ENCODE data around the gene IL3. TPM values are rescaled to one million over a fixed set of nuclear protein-coding genes. Genes with fewer than 3 reads are reported as not detected.
A peak's percentile ranks its signal among the peaks of the same experiment; 100 is the strongest.

Gene IL3
- total RNA-seq, 5 donors from 2014 or later (not counting 1 experiment from before 2014, with no cell fraction given) = not detected

DNA sequence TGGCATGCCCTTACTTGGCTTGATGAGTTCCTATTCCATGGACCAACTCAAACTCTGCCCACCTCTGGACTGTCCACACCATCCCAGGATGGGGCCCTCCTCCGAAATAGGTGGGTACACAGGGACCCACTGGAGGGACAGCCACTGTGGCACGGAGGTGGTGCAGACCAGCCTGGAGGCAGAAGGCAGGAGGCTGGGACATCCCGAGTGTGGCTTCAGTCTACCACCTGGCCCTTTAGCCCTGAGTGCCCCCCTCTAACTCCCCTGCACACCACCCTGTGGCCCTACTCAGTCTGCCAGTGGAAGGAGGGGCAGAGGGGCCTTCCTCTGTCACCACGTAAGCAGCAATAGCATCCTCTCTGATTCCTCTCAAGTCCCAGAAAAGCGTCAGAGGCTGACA, 3.7 kb downstream of the IL3 start:
- no peak for ATAC-seq (replicated peaks in 1 of 4)
- no peaks in the 10 kb centered on the region for H3K9me3 Mint-ChIP-seq
- H3K9me3 ChIP-seq = no peaks in the 10 kb centered on the region
- no peaks in the 10 kb centered on the region for H3K36me3 ChIP-seq (ENCODE audit: control insufficient read depth in 2 of 2, extremely low read depth in 1 of 2, insufficient read depth in 1 of 2, low read length in 1 of 2)
- CTCF ChIA-PET = interaction anchor here (1.0 to 1.4 kb wide), 5 partner anchors 20 to 334 kb away, joined by 3 to 6 read pairs (median 4); no protein-coding TSS in a partner anchor
- 83% methylated on average over 3 of the region's 5 CpGs for WGBS (ENCODE audit: insufficient coverage)
- no peak overlapping the region for H3K4me3 Mint-ChIP-seq
- POLR2A ChIA-PET = no interaction called here
- H3K4me1 Mint-ChIP-seq = peaks cover 0 to 29% (median 17%) of the 10 kb centered on the region in 3 donors
- H3K27ac ChIP-seq (ENCODE audit: low read length) = no peak overlapping the region
- no peak for DNase-seq
- no peaks in the 10 kb centered on the region for H3K36me3 Mint-ChIP-seq
- H3K27ac Mint-ChIP-seq = no peak overlapping the region
- H3K4me3 ChIP-seq (ENCODE audit: control insufficient read depth in 1 of 2, extremely low read depth in 1 of 2, low read length in 1 of 2) = no peak overlapping the region
- no peaks in the 10 kb centered on the region for H3K27me3 ChIP-seq (replicated peaks in 1 of 2; ENCODE audit: control insufficient read depth in 2 of 2, extremely low read depth in 1 of 2, insufficient read depth in 2 of 2, low read length in 1 of 2)
- H3K27me3 Mint-ChIP-seq = no peaks in the 10 kb centered on the region
- H3K4me1 ChIP-seq (ENCODE audit: control insufficient read depth in 1 of 2, extremely low read depth in 1 of 2, insufficient read depth in 2 of 2, low read length in 2 of 2) = peaks cover 0 to 25% of the 10 kb centered on the region in 2 experiments

DNA sequence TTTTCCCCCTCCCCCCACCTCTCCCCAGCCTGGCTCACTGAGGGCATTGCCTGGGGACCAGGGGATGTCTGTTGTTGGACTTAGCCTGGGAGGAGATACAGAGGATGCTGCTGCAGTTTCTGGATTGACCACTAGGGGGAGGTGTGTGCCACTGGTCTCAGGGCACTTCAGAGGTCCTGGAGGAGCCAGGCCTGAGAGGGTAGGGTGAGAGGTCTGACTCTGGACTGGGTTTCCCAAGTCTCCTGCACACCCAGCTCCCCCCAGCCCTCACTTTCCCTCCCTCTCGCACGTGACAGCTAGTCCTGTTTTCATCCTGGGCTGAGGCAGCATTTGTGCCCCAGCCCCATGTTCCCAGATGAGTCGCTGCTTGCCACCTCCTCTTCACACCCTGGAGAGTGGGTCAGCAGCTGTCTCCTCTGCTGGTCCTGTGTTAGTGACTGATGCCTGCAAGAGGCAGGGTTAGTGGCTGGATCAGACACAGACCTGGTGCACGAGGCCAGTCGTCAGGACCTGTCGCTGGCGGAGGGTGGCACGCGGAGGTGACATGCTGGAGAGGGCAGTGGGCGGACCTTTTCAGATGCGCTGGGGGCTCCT, 4.4 kb downstream of the IL3 start:
- Mint-ChIP-seq H3K4me3 (no peak overlapping the region), H3K27ac (peak overlapping the region in 1 of 2 donors; percentile 46), H3K27me3 (no peaks in the 10 kb centered on the region), H3K4me1 (peaks cover 0 to 22% (median 10%) of the 10 kb centered on the region in 3 donors), H3K9me3 (no peaks in the 10 kb centered on the region), H3K36me3 (no peaks in the 10 kb centered on the region)
- Histone ChIP-seq H3K27ac (ENCODE audit: low read length) (no peak overlapping the region), H3K4me1 (ENCODE audit: control insufficient read depth in 1 of 2, extremely low read depth in 1 of 2, insufficient read depth in 2 of 2, low read length in 2 of 2) (peaks cover 0 to 18% of the 10 kb centered on the region in 2 experiments), H3K9me3 (no peaks in the 10 kb centered on the region), H3K4me3 (ENCODE audit: control insufficient read depth in 1 of 2, extremely low read depth in 1 of 2, low read length in 1 of 2) (no peak overlapping the region), H3K27me3 (replicated peaks in 1 of 2; ENCODE audit: control insufficient read depth in 2 of 2, extremely low read depth in 1 of 2, insufficient read depth in 2 of 2, low read length in 1 of 2) (no peaks in the 10 kb centered on the region), H3K36me3 (ENCODE audit: control insufficient read depth in 2 of 2, extremely low read depth in 1 of 2, insufficient read depth in 1 of 2, low read length in 1 of 2) (no peaks in the 10 kb centered on the region)
- WGBS (ENCODE audit: insufficient coverage) = 89% methylated on average over 8 of the region's 11 CpGs
- ATAC-seq (replicated peaks in 1 of 4) (peak; percentile 59 to 74 (median 68)), DNase-seq (peak in 34 of 35 experiments; percentile 32 to 86 (median 65))
- ChIA-PET CTCF (interaction anchor here (0.5 to 1.4 kb wide), 6 partner anchors 20 to 276 kb away, joined by 4 to 9 read pairs (median 4); no protein-coding TSS in a partner anchor), POLR2A (interaction anchor here in 1 of 2 donors (0.7 kb wide), 1 partner anchor 842 kb away, joined by 3 read pairs; no protein-coding TSS in a partner anchor)

DNA sequence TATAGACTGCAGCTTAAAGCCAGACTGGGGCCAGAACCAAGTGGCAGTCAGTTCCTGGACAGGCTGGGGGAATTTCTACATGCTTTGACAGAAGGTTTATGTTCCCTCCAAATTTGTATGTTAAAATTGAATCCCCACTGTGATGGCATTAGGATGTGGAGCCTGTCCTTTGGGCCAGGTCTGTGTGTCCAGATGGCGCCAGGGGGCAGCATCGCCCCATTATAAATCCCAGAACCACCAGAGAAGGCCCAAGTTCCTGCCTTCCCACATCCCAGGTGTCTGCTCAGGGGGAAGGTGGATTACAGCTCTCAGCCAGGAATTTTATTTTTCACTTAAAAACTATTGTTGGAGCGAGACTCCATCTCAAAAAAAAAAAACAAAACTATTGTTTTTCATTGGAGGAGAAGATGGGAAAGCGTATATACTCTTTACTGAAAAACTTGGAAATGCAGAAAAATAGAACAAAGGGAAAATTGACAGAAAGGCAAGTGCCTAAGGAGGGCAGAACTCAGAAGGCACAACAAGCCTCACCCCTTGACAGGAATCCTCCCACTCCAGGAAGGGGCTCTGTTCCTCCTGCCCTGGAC, 5.0 kb downstream of the IL3 start:
- no peaks in the 10 kb centered on the region for H3K36me3 Mint-ChIP-seq
- peaks cover 0 to 17% of the 10 kb centered on the region in 2 experiments for H3K4me1 ChIP-seq (ENCODE audit: control insufficient read depth in 1 of 2, extremely low read depth in 1 of 2, insufficient read depth in 2 of 2, low read length in 2 of 2)
- H3K27ac ChIP-seq (ENCODE audit: low read length) = no peak overlapping the region
- ATAC-seq (replicated peaks in 1 of 4) = peak in 2 of 4 experiments; percentile 36 to 39
- H3K36me3 ChIP-seq (ENCODE audit: control insufficient read depth in 2 of 2, extremely low read depth in 1 of 2, insufficient read depth in 1 of 2, low read length in 1 of 2) = no peaks in the 10 kb centered on the region
- WGBS (ENCODE audit: insufficient coverage) = no CpG with 5 or more reads among the region's 4 CpGs
- no peaks in the 10 kb centered on the region for H3K27me3 Mint-ChIP-seq
- H3K4me1 Mint-ChIP-seq = peaks cover 0 to 20% (median 10%) of the 10 kb centered on the region in 3 donors
- ChIA-PET CTCF (interaction anchor here (0.5 to 1.4 kb wide), 7 partner anchors 19 to 277 kb away, joined by 3 to 9 read pairs (median 4); no protein-coding TSS in a partner anchor), POLR2A (interaction anchor here in 1 of 2 donors (0.7 kb wide), 1 partner anchor 843 kb away, joined by 3 read pairs; no protein-coding TSS in a partner anchor)
- no peak overlapping the region for H3K4me3 ChIP-seq (ENCODE audit: control insufficient read depth in 1 of 2, extremely low read depth in 1 of 2, low read length in 1 of 2)
- H3K27ac Mint-ChIP-seq = peak overlapping the region in 1 of 2 donors; percentile 61
- H3K9me3 Mint-ChIP-seq = no peaks in the 10 kb centered on the region
- H3K4me3 Mint-ChIP-seq = no peak overlapping the region
- no peaks in the 10 kb centered on the region for H3K9me3 ChIP-seq
- DNase-seq = peak in 24 of 35 experiments; percentile 10 to 68 (median 28)
- no peaks in the 10 kb centered on the region for H3K27me3 ChIP-seq (replicated peaks in 1 of 2; ENCODE audit: control insufficient read depth in 2 of 2, extremely low read depth in 1 of 2, insufficient read depth in 2 of 2, low read length in 1 of 2)

DNA sequence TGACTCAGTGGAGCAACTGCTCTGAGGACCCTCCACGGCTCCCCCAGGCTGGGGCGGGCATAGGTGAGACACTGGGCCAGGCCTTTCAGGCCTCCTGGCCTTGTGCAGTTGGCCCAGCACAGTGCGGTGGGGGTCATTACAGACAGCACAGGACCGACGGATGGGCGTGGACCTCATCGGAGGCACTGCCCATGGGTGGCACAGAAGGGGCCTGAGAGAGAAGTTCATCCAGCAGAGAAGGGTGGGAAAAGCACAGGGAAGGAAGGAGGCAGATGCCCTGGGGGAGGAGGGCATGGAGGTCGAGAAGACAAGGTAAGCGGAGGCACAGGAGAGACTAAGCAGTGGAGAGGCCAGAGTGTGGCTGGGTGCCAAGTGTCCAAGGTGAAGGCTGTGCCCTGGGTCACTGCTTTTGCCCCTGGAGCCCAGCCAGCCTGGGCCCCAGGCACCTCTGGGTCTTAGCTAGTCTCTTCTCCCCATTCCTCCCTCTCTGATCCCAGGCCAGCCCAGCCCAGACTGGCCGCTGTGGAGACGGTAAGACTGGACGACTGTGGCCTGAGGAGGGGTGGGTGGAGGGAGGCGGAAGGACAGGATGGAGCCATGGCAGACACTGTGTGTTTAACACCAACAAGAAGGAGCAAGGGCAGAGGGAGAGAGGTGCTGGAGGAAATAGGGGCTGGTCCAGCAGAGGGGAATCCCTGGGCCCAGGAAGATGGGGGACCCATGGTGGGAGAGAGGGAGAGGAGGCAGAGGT, 5.7 kb downstream of the IL3 start:
- ATAC-seq (replicated peaks in 1 of 4) = no peak
- no peak for DNase-seq
- Histone ChIP-seq H3K27me3 (replicated peaks in 1 of 2; ENCODE audit: control insufficient read depth in 2 of 2, extremely low read depth in 1 of 2, insufficient read depth in 2 of 2, low read length in 1 of 2) (no peaks in the 10 kb centered on the region), H3K4me3 (ENCODE audit: control insufficient read depth in 1 of 2, extremely low read depth in 1 of 2, low read length in 1 of 2) (no peak overlapping the region), H3K4me1 (ENCODE audit: control insufficient read depth in 1 of 2, extremely low read depth in 1 of 2, insufficient read depth in 2 of 2, low read length in 2 of 2) (peaks cover 0 to 17% of the 10 kb centered on the region in 2 experiments), H3K9me3 (no peaks in the 10 kb centered on the region), H3K27ac (ENCODE audit: low read length) (no peak overlapping the region), H3K36me3 (ENCODE audit: control insufficient read depth in 2 of 2, extremely low read depth in 1 of 2, insufficient read depth in 1 of 2, low read length in 1 of 2) (no peaks in the 10 kb centered on the region)
- H3K4me1 Mint-ChIP-seq = peaks cover 0 to 23% (median 12%) of the 10 kb centered on the region in 3 donors
- no peaks in the 10 kb centered on the region for H3K36me3 Mint-ChIP-seq
- no peaks in the 10 kb centered on the region for H3K27me3 Mint-ChIP-seq
- H3K9me3 Mint-ChIP-seq = no peaks in the 10 kb centered on the region
- POLR2A ChIA-PET = no interaction called here
- peak overlapping the region in 1 of 2 donors; percentile 15 for H3K27ac Mint-ChIP-seq
- CTCF ChIA-PET = interaction anchor here (0.5 to 1.4 kb wide), 3 partner anchors 32 to 180 kb away, joined by 3 to 4 read pairs (median 3); no protein-coding TSS in a partner anchor
- WGBS (ENCODE audit: insufficient coverage) = 96% methylated on average over 13 of the region's 13 CpGs
- no peak overlapping the region for H3K4me3 Mint-ChIP-seq

DNA sequence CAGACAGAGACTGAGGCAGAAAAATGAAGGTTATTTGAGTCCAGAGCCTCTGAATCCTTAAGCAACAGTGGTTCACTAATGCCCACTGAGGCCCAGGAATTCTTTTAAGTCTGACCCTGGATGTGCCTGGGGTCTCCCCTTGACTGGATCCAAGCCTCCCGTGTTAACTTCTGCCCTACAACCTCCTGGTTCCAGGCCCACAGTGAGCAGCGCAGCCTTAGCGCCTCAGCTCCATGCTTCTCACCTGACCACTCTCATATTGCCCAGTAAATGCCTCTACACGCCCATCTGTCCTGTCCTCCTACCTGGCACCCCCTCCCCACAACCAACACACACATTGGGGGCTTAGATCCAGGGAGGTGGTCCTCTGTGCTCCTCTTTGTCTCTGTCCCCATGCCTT, 6.4 kb downstream of the IL3 start:
- H3K27ac ChIP-seq (ENCODE audit: low read length) = no peak overlapping the region
- ChIA-PET POLR2A (no interaction called here), CTCF (interaction anchor here in 1 of 2 donors (0.5 kb wide), 1 partner anchor 181 kb away, joined by 3 read pairs; no protein-coding TSS in a partner anchor)
- Mint-ChIP-seq H3K27ac (no peak overlapping the region), H3K36me3 (no peaks in the 10 kb centered on the region), H3K4me1 (peaks cover 0 to 26% (median 14%) of the 10 kb centered on the region in 3 donors), H3K4me3 (no peak overlapping the region), H3K9me3 (no peaks in the 10 kb centered on the region), H3K27me3 (no peaks in the 10 kb centered on the region)
- no peak for DNase-seq
- peaks cover 0 to 17% of the 10 kb centered on the region in 2 experiments for H3K4me1 ChIP-seq (ENCODE audit: control insufficient read depth in 1 of 2, extremely low read depth in 1 of 2, insufficient read depth in 2 of 2, low read length in 2 of 2)
- WGBS (ENCODE audit: insufficient coverage) = 91% methylated on average over 4 of the region's 4 CpGs
- no peak overlapping the region for H3K4me3 ChIP-seq (ENCODE audit: control insufficient read depth in 1 of 2, extremely low read depth in 1 of 2, low read length in 1 of 2)
- no peaks in the 10 kb centered on the region for H3K36me3 ChIP-seq (ENCODE audit: control insufficient read depth in 2 of 2, extremely low read depth in 1 of 2, insufficient read depth in 1 of 2, low read length in 1 of 2)
- H3K27me3 ChIP-seq (replicated peaks in 1 of 2; ENCODE audit: control insufficient read depth in 2 of 2, extremely low read depth in 1 of 2, insufficient read depth in 2 of 2, low read length in 1 of 2) = no peaks in the 10 kb centered on the region
- no peaks in the 10 kb centered on the region for H3K9me3 ChIP-seq
- no peak for ATAC-seq (replicated peaks in 1 of 4)

DNA sequence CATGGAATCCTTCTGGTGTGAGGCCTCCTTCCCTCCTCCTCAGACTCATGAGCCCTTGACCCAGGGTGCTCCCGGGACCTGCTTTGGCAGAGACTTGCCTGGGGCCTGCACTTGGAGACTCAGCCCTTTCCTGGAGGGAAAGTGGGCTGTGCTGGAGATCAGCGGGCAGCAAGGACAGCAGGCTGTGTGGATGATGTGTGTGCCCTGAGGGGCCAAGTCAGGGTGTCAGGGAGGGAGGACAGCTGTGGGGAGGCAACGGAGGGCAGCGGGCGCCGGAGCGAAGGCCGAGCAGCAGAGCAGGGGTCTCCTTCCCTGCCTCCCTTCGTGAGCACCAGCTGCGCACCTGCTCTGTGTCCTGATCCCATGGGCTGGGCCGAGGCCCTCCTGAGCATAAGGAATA, 7.0 kb downstream of the IL3 start:
- Mint-ChIP-seq H3K4me1 (peaks cover 0 to 31% (median 16%) of the 10 kb centered on the region in 3 donors), H3K36me3 (no peaks in the 10 kb centered on the region), H3K27me3 (no peaks in the 10 kb centered on the region), H3K9me3 (no peaks in the 10 kb centered on the region), H3K4me3 (no peak overlapping the region), H3K27ac (no peak overlapping the region)
- no peak overlapping the region for H3K27ac ChIP-seq (ENCODE audit: low read length)
- ATAC-seq (replicated peaks in 1 of 4) = no peak
- DNase-seq = no peak
- H3K4me1 ChIP-seq (ENCODE audit: control insufficient read depth in 1 of 2, extremely low read depth in 1 of 2, insufficient read depth in 2 of 2, low read length in 2 of 2) = peaks cover 0 to 17% of the 10 kb centered on the region in 2 experiments
- H3K4me3 ChIP-seq (ENCODE audit: control insufficient read depth in 1 of 2, extremely low read depth in 1 of 2, low read length in 1 of 2) = no peak overlapping the region
- no peaks in the 10 kb centered on the region for H3K27me3 ChIP-seq (replicated peaks in 1 of 2; ENCODE audit: control insufficient read depth in 2 of 2, extremely low read depth in 1 of 2, insufficient read depth in 2 of 2, low read length in 1 of 2)
- 93% methylated on average over 10 of the region's 11 CpGs for WGBS (ENCODE audit: insufficient coverage)
- ChIA-PET CTCF (no interaction called here), POLR2A (no interaction called here)
- no peaks in the 10 kb centered on the region for H3K36me3 ChIP-seq (ENCODE audit: control insufficient read depth in 2 of 2, extremely low read depth in 1 of 2, insufficient read depth in 1 of 2, low read length in 1 of 2)
- H3K9me3 ChIP-seq = no peaks in the 10 kb centered on the region

Data from T-cell (primary cell).